Fibroblast of skin of scalp (primary cell): ENCODE results near the gene MOB3B.
"Not testable (repeated sequence)": the region's sequence is repeated elsewhere in the genome, so short reads cannot be mapped to it uniquely, and the experiment has no call there.

ENCODE experiments used
- DNase-seq: peaks from one replicate; pipeline ENCODE4 v3.0.0-alpha.2; 2013

Gene MOB3B

GRCh38 chr9:27514551-27514950 lies 15.1 kb downstream of the MOB3B start:
- DNase-seq, result no peak

DNA sequence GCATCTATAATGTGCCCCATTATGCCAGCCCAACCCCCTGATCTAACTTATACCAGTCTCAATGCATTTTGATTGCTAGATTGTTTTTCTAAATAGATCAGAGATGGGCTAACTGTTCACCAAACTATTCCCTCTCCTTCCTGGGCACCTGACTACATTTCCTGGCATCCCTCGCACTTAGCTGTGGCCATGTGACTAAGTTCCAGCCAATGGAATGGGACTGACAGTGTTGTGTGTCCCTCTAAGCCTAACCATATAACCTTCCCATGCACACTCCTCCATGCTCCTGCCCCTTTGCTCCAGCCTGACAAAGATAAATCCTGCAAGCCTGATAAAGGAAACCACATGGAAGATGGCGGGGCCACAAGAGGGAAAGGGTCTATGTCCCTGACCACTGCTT lies 17.8 kb downstream of the MOB3B start:
- DNase-seq, result no peak

DNA sequence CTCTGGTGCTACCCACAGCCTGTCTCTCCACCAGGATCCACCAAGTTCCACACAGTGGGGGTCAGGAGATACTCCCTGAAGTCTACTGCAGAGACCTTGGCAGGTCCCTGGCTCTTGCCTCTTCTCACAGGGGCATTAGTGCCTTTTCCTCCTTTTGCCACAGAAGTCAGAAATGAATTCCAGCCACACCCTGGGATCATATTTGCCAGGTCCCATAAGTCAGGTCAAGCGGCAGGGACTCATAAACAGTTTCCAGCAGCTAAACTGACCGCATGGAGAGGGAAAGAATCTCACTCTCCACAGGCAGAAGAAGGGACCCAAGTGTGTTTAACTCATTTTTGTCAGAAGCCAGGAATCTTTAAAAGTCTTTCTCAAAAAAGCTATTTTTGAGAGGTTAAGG lies 18.8 kb downstream of the MOB3B start:
- no peak for DNase-seq

DNA sequence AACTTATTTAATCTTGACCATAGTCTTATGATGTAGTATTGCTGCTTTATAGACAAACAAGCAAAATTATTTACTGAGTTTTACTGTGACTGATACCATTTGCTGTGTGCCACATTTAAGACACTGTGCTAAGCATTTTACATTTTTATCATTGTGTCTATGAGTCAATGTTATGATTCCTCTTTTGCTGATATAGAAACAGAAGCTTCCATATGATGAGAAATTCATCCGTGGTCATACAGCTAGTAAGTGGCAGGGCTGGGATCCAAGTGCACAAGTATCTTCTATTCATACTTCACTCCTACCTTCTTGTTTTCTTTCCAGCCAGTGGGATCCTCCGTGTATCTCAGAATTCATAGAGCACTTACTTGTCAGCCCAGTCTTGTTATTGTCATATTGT lies 22.6 kb downstream of the MOB3B start:
- DNase-seq, result no peak

- DNase-seq, result no peak
Measured at GRCh38 chr9:27505744-27506161, 23.9 kb downstream of the MOB3B start.

DNA sequence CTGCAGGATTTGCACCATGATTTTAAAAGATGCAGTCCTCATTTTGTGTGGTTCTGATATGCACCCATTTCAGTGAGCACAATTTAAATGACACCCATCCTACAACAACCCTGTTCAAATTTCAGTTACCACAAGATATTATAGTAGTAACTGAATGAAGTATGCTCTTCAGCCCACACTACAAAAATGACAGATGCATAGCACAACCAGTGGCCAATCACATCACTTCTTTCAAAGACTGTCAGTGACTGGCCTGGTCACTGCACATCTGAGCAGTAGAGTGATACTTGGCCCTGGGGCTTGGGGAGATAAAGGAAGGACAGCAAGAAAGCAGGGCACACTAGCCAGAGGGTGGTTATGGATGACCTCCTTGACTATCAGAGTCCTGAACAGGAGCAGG lies 25.4 kb downstream of the MOB3B start:
- DNase-seq, result no peak

GRCh38 chr9:27503623-27504022 lies 26.0 kb downstream of the MOB3B start:
- DNase-seq, result no peak

GRCh38 chr9:27500902-27501301 lies 28.7 kb downstream of the MOB3B start:
- DNase-seq, result not testable (repeated sequence)

DNA sequence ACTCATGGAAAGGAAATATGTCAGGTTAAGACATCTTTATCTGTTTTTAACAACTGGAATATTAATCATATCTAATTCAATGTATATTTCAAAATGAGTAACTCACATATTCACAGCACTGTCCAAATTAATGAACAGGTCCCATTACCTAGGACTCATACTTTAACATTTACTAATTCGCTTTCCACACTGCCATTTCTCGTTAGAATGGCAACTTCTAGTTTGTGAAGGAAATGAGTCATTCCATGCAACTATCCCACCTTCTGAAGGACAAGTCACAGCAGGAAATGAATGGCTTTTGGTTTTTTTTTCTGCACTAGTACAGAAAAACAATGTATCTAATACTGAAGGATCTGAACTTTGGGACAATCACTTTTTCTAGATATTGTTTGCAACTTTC lies 30.2 kb downstream of the MOB3B start:
- peak; percentile 7 for DNase-seq

- DNase-seq, result no peak
Measured at GRCh38 chr9:27497883-27498417, 31.7 kb downstream of the MOB3B start.

- no peak for DNase-seq
Measured at GRCh38 chr9:27496135-27496504, 33.5 kb downstream of the MOB3B start.

- no peak for DNase-seq
Measured at GRCh38 chr9:27495480-27496134, 34.0 kb downstream of the MOB3B start.

DNA sequence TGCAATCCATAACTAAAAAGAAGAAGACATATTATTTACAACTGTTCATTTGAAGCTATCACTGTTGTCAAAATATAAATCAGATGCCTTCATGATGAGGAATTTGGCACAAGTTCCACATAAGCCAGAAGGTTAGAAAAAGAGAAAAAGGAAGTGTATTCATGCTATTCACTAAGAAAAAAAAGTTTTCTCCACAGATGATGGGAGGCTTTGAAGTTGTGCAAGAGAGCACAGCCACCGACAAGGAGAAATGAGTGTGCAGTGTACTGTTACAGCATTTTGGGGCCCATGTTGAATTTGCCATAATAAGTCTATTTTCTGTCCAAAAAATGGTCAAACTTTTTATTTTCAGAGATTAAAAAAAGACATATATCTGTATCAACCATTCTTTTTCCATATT lies 38.5 kb downstream of the MOB3B start:
- DNase-seq, result no peak

DNA sequence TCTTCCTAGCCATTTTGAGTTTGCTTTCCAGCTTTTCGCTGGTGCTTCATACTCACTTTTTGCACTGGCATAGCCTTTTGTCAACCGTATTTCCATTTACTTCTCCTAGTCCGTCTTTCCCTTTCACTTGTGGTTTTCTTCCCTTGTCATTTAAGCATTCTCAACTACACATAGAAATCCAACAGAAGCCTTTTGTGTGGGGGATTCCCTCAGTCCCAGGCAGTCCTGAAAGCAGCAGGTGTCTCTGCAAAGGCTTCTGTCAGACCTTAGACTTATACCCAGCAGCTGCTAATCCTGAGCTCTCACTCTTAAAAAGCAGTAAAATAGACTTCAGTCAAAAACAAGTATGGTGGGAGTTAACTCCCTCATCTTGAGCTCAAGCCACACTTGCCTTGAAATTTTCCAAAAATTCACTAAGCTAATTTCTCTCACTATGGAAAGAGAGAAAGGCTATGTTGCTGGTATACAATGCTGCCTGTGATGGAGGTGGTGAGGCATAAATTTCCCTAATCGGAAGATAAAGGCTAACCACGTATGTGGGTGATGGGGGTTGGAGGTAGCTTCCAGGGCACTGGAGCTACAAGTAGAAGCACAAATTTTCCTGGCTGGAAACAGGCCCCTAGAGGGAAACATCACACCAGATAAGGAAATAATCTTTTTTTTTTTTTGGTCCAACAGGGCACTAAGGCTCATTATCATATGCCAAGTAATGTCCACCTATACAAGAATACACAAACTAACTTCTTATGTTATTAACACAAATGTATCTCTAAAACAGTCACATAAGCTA lies 40.3 kb downstream of the MOB3B start:
- no peak for DNase-seq

- no peak for DNase-seq
Measured at GRCh38 chr9:27487927-27488326, 41.7 kb downstream of the MOB3B start.

GRCh38 chr9:27487128-27487640 lies 42.4 kb downstream of the MOB3B start:
- no peak for DNase-seq

- DNase-seq, result no peak
Measured at GRCh38 chr9:27485158-27485557, 44.5 kb downstream of the MOB3B start.

GRCh38 chr9:27483576-27483975 lies 46.0 kb downstream of the MOB3B start:
- DNase-seq, result no peak

- no peak for DNase-seq
Measured at GRCh38 chr9:27482709-27483108, 46.9 kb downstream of the MOB3B start.

GRCh38 chr9:27478322-27478721 lies 51.3 kb downstream of the MOB3B start:
- DNase-seq, result no peak

- DNase-seq, result no peak
Measured at GRCh38 chr9:27476870-27477515, 52.6 kb downstream of the MOB3B start.

DNA sequence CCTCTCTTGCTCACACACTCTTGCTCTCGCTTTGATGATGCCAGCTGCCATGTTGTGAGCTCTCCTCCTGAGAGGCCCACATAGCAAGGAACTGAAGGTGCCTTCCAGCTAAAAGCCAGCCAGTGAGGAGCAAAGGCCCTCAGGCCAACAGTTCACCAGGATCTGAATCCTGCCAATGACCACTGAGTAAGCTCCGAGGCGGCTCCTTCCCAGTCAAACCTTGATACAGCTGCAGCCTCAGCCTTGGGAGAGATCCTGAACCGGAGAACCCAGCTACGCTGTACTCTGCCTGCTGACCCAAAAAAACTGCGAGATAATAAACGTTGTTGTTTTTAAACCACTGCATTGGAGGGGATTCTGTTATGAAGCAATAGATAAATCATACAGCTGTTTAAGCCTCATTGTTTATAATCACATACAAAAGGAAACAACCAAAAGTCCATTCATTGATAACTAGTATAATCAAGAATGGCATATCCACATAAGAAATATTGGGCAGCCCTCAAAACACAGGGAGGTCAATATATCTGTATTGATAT lies 54.5 kb downstream of the MOB3B start:
- no peak for DNase-seq

DNA sequence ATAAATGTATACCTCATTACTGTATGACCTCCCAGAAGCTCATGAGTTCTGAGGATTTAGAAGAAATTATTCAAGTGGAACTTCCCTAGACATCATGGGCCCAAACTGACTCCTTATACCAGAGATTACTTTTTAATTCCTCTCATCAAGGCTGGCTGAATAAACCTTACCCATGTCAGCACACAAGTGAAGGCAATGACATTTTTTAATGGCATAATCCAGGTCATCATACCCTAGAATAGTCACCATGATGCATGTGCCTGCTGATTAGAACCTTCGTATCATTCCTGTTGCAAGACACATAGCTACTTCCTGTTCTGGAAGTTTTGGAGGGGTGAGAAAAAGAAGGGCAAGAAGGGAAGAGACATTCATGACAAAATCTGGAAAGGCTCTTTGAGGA lies 55.3 kb downstream of the MOB3B start:
- no peak for DNase-seq
